ENCODE data around the gene CACNG8.
"Not testable (repeated sequence)": the region's sequence is repeated elsewhere in the genome, so short reads cannot be mapped to it uniquely, and the experiment has no call there.

CACNG8 gene

GRCh38 chr19:53962887-53963431 is at the start of gene CACNG8:
TSS of gene CACNG8 (plus strand) at chr19:53962937.
- no peak for DNase-seq (ENCODE audit: low read depth in 2 of 2)

DNA sequence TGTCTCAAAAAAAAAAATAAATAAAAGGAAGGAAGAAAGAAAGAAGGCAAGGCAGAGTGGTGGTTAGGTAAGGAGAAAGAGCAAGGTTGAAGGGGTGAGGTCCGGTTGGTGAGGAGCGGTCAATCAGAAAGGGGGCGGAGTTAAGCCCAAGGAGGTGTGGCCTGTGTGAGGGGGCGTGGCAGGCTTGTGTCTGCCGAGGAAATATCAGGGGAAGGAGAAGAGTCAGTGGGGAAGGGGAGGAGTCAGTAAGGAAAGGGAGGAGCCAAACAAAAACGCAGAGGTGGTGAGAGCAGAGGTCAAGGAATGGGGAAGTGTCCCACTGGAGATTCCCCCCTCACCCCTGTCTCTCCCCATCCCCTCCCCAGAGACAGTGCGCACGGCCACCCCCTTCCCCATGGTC is 47.7 kb upstream of the CACNG8 start:
- DNase-seq (ENCODE audit: low read depth in 2 of 2) = no peak

GRCh38 chr19:53916004-53916403 is 46.7 kb upstream of the CACNG8 start:
- DNase-seq (ENCODE audit: low read depth in 2 of 2) = no peak

DNA sequence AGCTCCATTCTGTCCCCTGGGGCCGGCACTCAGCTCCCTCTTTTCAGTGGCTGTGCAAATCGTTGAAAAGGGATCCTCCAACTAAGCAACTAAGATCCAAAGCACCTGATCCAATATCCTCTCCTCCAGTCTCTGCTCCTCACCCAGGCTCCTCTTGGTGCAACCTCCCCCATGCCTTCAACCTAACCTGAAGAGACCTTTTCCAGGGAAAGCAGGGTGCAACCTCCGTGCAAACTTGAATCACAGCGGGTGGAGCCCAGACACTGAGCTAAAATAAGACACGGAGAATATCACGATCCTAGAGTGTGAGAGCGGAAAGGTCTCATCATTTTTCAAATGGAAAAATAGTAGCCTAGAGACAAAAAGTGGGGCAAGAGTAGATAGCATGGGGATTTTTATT is 45.4 kb upstream of the CACNG8 start:
- no peak for DNase-seq (ENCODE audit: low read depth in 2 of 2)

DNA sequence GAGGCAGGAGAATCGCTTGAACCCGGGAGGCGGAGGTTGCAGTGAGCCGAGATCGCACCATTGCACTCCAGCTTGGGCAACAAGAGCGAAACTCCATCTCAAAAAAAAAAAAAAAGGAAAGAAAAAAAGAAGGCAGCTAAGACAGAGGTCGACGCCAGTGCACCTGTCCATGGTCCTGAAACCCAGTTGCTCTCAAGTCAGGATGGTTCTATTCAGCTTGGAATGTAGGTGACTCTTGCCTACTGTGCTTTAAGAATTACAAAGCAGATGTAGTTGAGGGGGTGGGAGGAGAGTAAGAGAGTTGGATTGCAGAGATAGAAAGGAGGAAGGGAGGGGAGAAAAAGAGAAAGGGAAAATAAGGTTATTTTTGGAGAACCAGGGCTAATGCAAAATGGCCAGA is 35.0 kb upstream of the CACNG8 start:
- DNase-seq (ENCODE audit: low read depth in 2 of 2) = no peak

- no peak for DNase-seq (ENCODE audit: low read depth in 2 of 2)
These were observed 26.7 kb upstream of the CACNG8 start for GRCh38 chr19:53936029-53936428.

DNA sequence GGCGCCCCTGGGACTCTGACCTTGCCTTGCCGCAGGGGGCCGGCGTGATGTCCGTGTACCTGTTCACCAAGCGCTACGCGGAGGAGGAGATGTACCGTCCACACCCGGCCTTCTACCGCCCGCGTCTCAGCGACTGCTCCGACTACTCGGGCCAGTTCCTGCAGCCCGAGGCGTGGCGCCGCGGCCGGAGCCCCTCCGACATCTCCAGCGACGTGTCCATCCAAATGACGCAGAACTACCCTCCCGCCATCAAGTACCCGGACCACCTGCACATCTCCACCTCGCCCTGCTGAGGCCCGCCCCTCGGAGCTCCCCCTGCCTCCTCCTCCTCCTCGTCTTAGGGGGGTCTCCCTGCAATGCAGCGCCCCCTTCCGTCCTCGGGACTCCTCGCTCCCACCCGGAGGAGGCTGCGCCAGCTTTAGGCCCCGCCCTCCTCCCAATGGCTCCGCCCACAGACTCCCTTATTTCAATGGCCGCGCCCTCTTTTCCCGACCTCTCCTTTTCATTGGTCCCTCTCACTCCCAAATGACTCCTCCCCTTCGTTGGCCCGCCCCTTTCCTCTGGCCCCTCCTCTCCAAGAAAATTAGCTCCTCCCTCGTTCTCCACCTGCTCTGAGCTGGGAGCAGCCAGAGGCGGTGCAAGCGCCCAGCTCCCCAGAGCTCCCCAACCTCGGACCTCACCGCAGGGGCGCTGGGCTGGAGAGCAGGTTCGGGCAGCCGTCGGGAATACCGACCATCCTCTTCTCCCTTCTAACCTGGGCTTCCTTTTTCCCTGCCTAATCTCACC is 20.5 kb upstream of the CACNG8 start:
- DNase-seq (ENCODE audit: low read depth in 2 of 2) = no peak

DNA sequence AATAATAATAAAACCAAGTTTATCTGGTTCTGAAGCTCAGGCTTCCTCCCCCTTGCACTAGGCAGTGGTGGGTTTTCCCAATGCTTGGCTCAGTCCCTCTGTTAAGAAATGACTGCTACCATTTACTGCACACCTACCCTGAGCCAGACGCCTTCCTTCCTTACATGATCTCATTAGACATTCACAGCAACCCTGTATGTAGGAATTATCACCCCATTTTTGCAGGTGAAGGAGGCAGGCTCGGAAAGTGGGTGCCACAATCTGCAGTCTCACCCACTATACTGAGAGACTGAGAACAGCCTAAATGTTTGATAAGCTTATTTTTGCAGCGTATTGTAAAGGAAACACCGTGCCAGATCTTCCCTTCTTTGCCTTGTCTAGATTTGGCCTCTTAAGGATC is 18.3 kb upstream of the CACNG8 start:
- no peak for DNase-seq (ENCODE audit: low read depth in 2 of 2)

DNA sequence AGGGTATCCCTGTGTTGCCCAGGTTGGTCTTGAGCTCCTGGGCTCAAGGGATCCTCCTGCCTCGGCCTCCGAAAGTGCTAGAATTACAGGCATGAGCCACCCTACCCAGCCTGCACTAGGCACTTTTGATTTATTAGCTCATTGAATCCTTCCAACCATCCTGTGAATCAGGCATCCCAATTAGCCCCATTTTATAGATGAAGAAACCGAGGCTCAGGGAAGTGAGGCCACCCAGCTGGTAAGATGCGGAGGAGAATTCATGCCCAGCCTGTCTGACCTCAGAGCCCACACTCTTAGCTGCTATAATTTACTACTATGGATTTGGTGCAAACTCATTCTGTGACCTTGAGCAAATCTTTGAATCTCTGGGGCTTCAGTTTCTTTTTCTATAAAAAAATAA is 17.8 kb upstream of the CACNG8 start:
- no peak for DNase-seq (ENCODE audit: low read depth in 2 of 2)

GRCh38 chr19:53945441-53945840 is 17.3 kb upstream of the CACNG8 start:
- no peak for DNase-seq (ENCODE audit: low read depth in 2 of 2)

GRCh38 chr19:53945998-53946397 is 16.7 kb upstream of the CACNG8 start:
- DNase-seq (ENCODE audit: low read depth in 2 of 2) = no peak

GRCh38 chr19:53947624-53948023 is 15.1 kb upstream of the CACNG8 start:
- no peak for DNase-seq (ENCODE audit: low read depth in 2 of 2)

DNA sequence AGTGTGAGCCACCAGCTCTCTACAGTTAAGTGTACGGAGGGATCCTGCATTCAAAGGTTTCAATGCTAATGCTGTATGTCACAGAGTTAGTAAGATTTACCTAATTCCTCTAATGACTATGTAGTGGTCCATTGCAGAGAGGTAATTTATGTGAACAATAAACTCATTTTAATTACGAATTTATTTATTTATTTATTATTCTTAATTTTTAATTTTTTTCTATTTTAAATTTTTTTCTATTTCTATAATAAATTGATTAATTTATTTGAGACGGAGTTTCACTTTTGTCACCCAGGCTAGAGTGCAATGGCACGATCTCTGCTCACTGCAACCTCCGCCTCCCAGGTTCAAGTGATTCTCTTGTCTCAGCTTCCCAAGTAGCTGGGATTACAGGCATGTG is 14.1 kb upstream of the CACNG8 start:
- not testable (repeated sequence) for DNase-seq (ENCODE audit: low read depth in 2 of 2)

- no peak for DNase-seq (ENCODE audit: low read depth in 2 of 2)
These were observed 11.3 kb upstream of the CACNG8 start for GRCh38 chr19:53951436-53951835.

GRCh38 chr19:53951947-53952346 is 10.8 kb upstream of the CACNG8 start:
- DNase-seq (ENCODE audit: low read depth in 2 of 2) = no peak

- no peak for DNase-seq (ENCODE audit: low read depth in 2 of 2)
These were observed 9.4 kb upstream of the CACNG8 start for GRCh38 chr19:53953383-53953782.

DNA sequence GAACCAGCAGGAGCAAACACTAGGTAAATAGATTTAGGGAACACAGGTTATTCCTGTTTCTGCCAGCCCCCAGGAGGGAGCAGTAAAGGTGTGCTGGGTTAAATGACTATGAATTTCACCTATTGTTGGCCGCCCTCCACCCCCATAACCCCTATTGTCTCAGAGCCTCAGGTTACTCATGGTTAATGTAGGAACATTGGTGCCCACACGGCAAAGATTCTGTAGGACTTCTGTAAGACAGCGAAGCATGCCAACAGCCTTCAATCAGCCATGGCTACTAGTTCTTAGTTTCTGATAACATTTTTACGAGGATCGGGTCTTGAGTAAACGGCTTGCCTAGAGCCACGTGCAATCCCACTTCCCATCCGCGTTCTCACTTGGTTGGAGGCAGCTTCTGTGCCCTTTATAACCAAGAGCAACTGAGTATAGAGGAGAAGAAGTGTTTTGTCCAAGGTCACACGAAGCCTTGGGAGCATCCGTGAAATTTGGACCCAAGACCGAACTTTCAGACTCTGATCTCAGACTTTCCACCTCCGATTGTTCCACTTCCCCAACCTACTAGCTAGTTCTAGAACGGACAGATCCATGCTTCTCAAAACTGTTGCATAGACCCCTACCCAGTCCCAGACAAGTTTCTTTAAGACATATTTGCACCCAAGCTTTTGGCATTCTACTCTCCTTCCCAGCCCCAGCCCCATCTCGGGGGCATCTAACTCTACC is 5.1 kb upstream of the CACNG8 start:
- DNase-seq (ENCODE audit: low read depth in 2 of 2) = no peak

GRCh38 chr19:53958168-53958571 is 4.6 kb upstream of the CACNG8 start:
- no peak for DNase-seq (ENCODE audit: low read depth in 2 of 2)

DNA sequence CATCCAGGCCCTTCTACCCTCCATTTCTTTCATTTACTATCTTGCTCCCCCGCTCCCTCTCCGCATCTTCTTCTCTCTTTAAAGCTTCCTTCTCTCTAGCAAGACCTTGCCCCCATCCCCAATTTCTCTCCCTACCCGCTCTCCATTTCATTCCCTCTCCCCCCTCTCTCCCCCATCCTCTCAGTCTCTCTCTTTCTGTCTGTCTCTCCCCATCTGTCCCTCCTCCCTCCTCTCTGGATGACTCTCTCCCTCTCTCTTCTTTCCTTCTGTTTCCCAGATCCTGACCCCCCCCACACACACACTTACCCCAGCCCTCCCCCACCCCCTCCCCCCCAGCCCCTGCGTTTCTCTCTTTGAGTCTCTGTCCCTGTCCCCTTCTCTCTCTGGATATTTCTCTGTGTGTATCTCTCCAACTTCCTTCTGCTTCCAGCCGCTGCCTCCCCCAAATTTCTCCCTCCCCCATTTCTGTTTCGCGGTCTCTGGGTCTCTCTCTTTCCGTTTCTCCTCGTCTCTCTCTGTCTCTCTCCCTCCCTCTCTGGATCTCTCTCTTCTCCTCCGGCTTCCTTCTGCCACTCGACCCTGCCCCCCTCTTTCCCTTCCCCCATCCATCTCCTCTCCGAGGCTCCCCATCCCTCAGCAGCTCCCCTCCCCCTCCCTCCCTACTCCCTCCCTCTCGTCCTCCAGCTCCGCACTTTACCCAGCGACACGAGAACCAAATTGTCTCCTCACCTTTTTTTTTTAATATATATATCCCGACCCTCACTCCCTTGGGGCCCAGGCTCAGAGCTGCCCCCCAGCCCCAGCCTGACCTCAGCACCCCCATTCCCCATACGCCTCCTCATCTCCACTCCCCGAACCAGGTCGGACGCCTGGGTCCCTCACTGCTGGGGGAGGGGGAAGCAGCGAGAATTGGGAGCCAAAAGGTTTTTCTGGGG is 3.6 kb upstream of the CACNG8 start:
- DNase-seq (ENCODE audit: low read depth in 2 of 2) = no peak

GRCh38 chr19:53960187-53960586 is 2.5 kb upstream of the CACNG8 start:
- no peak for DNase-seq (ENCODE audit: low read depth in 2 of 2)

DNA sequence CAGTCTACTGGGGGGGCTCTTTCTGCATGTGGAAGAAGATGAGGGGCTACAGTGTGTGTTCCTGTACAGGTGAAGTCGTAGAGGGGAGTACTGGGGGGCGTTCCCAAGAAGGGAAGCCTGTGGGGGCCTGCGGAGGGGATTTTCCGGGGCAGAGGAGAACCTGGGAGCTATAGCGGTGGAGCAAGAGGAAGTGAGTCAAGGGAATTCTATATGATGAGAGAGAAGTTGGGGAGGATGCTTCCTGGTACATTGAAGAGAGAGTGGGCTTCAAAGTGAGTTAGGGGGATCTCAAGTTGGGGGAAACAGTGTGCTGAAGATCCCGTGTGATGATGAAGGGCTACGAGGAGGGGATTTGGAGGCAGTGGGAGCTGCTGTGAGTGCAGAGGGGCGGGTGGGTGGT is 1.9 kb upstream of the CACNG8 start:
- no peak for DNase-seq (ENCODE audit: low read depth in 2 of 2)

Measured in fibroblast of skin of left quadriceps (primary cell).